GM18867 (cell line): Measurements from ENCODE around the gene TAF4.
"Not testable (repeated sequence)": the region's sequence is repeated elsewhere in the genome, so short reads cannot be mapped to it uniquely, and the experiment has no call there.

Experiments used
- ATAC-seq: cut with Tn5 transposase; IDR thresholded peaks from one replicate; pipeline ENCODE4 v1.9.1; 2021; ENCODE audit warnings: mild to moderate bottlenecking, moderate library complexity; ENCODE audit not compliant: unreplicated experiment

TAF4 gene

GRCh38 chr20:62080249-62080990 lies 14.7 kb upstream of the TAF4 start:
- no peak for ATAC-seq

GRCh38 chr20:62079166-62079565 lies 13.5 kb upstream of the TAF4 start:
- no peak for ATAC-seq

GRCh38 chr20:62073323-62073722 lies 7.6 kb upstream of the TAF4 start:
- ATAC-seq, result no peak

GRCh38 chr20:62071669-62072430 lies 6.2 kb upstream of the TAF4 start:
- ATAC-seq, result not testable (repeated sequence)

GRCh38 chr20:62069741-62070216 lies 4.1 kb upstream of the TAF4 start:
- ATAC-seq, result no peak

GRCh38 chr20:62068997-62069396 lies 3.3 kb upstream of the TAF4 start:
- ATAC-seq, result no peak

GRCh38 chr20:62067547-62068260 lies 2.0 kb upstream of the TAF4 start:
- ATAC-seq, result no peak

GRCh38 chr20:62066983-62067433 lies 1.3 kb upstream of the TAF4 start:
- ATAC-seq, result no peak

- no peak for ATAC-seq
Observed at GRCh38 chr20:62066339-62066982, 780 bp upstream of the TAF4 start.

GRCh38 chr20:62064770-62065673 lies 659 bp downstream of the TAF4 start:
- peak; percentile 36 for ATAC-seq

- no peak for ATAC-seq
Observed at GRCh38 chr20:62063981-62064769, 1.5 kb downstream of the TAF4 start.

GRCh38 chr20:62063315-62063980 lies 2.2 kb downstream of the TAF4 start:
- no peak for ATAC-seq

- no peak for ATAC-seq
Observed at GRCh38 chr20:62062661-62063314, 2.9 kb downstream of the TAF4 start.

- ATAC-seq, result no peak
Observed at GRCh38 chr20:62061851-62062423, 3.7 kb downstream of the TAF4 start.

GRCh38 chr20:62060631-62061541 lies 4.8 kb downstream of the TAF4 start:
- ATAC-seq, result no peak

GRCh38 chr20:62059920-62060630 lies 5.6 kb downstream of the TAF4 start:
- ATAC-seq, result no peak
